Mesothelial cell of epicardium (in vitro differentiated cells): ENCODE data around the gene ATXN1. TPM values are rescaled to one million over a fixed set of nuclear protein-coding genes. Genes with fewer than 3 reads are reported as not detected.
"Not testable (repeated sequence)": the region's sequence is repeated elsewhere in the genome, so short reads cannot be mapped to it uniquely, and the experiment has no call there.

Experiments
- DNase-seq, 2 experiments: peaks; one replicate each; pipeline ENCODE4 v3.0.0; 2021; ENCODE audit warnings: low spot score in 2 of 2; ENCODE audit not compliant: unreplicated experiment in 2 of 2
- H3K27ac Mint-ChIP-seq: 2 replicates; pipeline ENCODE4 v1.8.0; 2021; ENCODE audit warnings: mixed read lengths
- H3K27me3 Mint-ChIP-seq: 2 replicates; pipeline ENCODE4 v1.8.0; 2021; ENCODE audit warnings: low read depth, mixed read lengths
- H3K36me3 Mint-ChIP-seq: 2 replicates; pipeline ENCODE4 v1.8.0; 2021; ENCODE audit warnings: mixed read lengths
- H3K4me1 Mint-ChIP-seq: 2 replicates; pipeline ENCODE4 v1.8.0; 2021; ENCODE audit warnings: mixed read lengths
- H3K4me3 Mint-ChIP-seq: 2 replicates; pipeline ENCODE4 v1.8.0; 2021; ENCODE audit warnings: mild to moderate bottlenecking, moderate library complexity, mixed read lengths
- H3K9me3 Mint-ChIP-seq: 2 replicates; pipeline ENCODE4 v1.8.0; 2021; ENCODE audit warnings: mixed read lengths
- total RNA-seq: library from RNA; stranded (reverse); gene quantifications from 3 replicates; pipeline ENCODE4 v1.2.1, GENCODE V29; 2021
- TF ChIP-seq, protein P1 (sequence below): fragments of 200-600 bp; sonication (generic); IDR thresholded peaks from one replicate; pipeline ENCODE4 v1.5.0; 2021; ENCODE audit warnings: antibody characterized with exemption; ENCODE audit not compliant: unreplicated experiment

Gene ATXN1
- total RNA-seq, 1 donor from 2014 or later, result 59.5 TPM

GRCh38 chr6:16621002-16621401 is 140.3 kb downstream of the ATXN1 start:
- Mint-ChIP-seq H3K27me3 (no peaks in the 10 kb centered on the region), H3K27ac (no peak overlapping the region), H3K4me1 (peaks cover 30% of the 10 kb centered on the region), H3K4me3 (no peak overlapping the region), H3K36me3 (peaks cover 1% of the 10 kb centered on the region), H3K9me3 (no peaks in the 10 kb centered on the region)
- no peak for DNase-seq
- TF ChIP-seq, protein P1, sequence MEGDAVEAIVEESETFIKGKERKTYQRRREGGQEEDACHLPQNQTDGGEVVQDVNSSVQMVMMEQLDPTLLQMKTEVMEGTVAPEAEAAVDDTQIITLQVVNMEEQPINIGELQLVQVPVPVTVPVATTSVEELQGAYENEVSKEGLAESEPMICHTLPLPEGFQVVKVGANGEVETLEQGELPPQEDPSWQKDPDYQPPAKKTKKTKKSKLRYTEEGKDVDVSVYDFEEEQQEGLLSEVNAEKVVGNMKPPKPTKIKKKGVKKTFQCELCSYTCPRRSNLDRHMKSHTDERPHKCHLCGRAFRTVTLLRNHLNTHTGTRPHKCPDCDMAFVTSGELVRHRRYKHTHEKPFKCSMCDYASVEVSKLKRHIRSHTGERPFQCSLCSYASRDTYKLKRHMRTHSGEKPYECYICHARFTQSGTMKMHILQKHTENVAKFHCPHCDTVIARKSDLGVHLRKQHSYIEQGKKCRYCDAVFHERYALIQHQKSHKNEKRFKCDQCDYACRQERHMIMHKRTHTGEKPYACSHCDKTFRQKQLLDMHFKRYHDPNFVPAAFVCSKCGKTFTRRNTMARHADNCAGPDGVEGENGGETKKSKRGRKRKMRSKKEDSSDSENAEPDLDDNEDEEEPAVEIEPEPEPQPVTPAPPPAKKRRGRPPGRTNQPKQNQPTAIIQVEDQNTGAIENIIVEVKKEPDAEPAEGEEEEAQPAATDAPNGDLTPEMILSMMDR, result no peak

DNA sequence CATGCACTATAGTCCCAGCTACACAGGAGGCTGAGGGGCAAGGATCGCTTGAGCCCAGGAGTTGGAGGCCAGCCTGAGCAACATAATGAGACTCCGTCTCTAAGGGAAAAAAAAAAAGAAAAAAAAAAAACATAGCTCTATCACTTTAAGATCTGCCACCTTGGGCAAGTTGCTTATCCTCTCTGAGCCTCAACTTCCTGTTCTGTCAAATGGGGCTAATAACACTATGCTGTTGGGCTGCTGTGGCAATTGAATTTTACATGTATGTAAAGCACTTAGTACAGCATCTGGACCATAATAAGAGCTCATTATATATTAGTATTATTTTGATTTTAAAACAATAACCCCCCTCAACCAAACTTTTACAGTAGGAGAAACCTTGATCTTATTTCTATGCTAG is 141.5 kb downstream of the ATXN1 start:
- peaks cover 1% of the 10 kb centered on the region for H3K36me3 Mint-ChIP-seq
- TF ChIP-seq, protein P1, result no peak
- DNase-seq, result no peak
- no peak overlapping the region for H3K27ac Mint-ChIP-seq
- peaks cover 23% of the 10 kb centered on the region for H3K4me1 Mint-ChIP-seq
- no peaks in the 10 kb centered on the region for H3K27me3 Mint-ChIP-seq
- H3K4me3 Mint-ChIP-seq, result no peak overlapping the region
- no peaks in the 10 kb centered on the region for H3K9me3 Mint-ChIP-seq

GRCh38 chr6:16618962-16619361 is 142.3 kb downstream of the ATXN1 start:
- Mint-ChIP-seq H3K4me3 (no peak overlapping the region), H3K27ac (peak overlapping the region; percentile 12), H3K27me3 (no peaks in the 10 kb centered on the region), H3K9me3 (no peaks in the 10 kb centered on the region), H3K36me3 (peaks cover 1% of the 10 kb centered on the region), H3K4me1 (peaks cover 20% of the 10 kb centered on the region)
- TF ChIP-seq, protein P1, result no peak
- no peak for DNase-seq

GRCh38 chr6:16615215-16615614 is 146.0 kb downstream of the ATXN1 start:
- not testable (repeated sequence) for H3K36me3 Mint-ChIP-seq, H3K4me3 Mint-ChIP-seq, H3K4me1 Mint-ChIP-seq, H3K27ac Mint-ChIP-seq, H3K27me3 Mint-ChIP-seq, DNase-seq, H3K9me3 Mint-ChIP-seq

GRCh38 chr6:16614143-16614542 is 147.1 kb downstream of the ATXN1 start:
- not testable (repeated sequence) for H3K9me3 Mint-ChIP-seq, H3K4me3 Mint-ChIP-seq, H3K27me3 Mint-ChIP-seq, H3K36me3 Mint-ChIP-seq, H3K27ac Mint-ChIP-seq, H3K4me1 Mint-ChIP-seq, DNase-seq

GRCh38 chr6:16613504-16613903 is 147.8 kb downstream of the ATXN1 start:
- not testable (repeated sequence) for H3K36me3 Mint-ChIP-seq, DNase-seq, H3K27me3 Mint-ChIP-seq, H3K4me1 Mint-ChIP-seq, H3K27ac Mint-ChIP-seq, H3K9me3 Mint-ChIP-seq, H3K4me3 Mint-ChIP-seq

- H3K4me3 Mint-ChIP-seq, result no peak overlapping the region
- H3K27ac Mint-ChIP-seq, result no peak overlapping the region
- no peaks in the 10 kb centered on the region for H3K9me3 Mint-ChIP-seq
- peaks cover 6% of the 10 kb centered on the region for H3K4me1 Mint-ChIP-seq
- TF ChIP-seq, protein P1, result no peak
- no peaks in the 10 kb centered on the region for H3K27me3 Mint-ChIP-seq
- no peak for DNase-seq
- peaks cover 21% of the 10 kb centered on the region for H3K36me3 Mint-ChIP-seq
Measured at GRCh38 chr6:16608444-16608843, 152.8 kb downstream of the ATXN1 start.
